ENCODE results near the gene SLC22A13. TPM values are rescaled to one million over a fixed set of nuclear protein-coding genes. Genes with fewer than 3 reads are reported as not detected.

The SLC22A13 gene
- total RNA-seq, 4 donors from 2014 or later, result 0.13 to 0.17 TPM; not detected in 2

DNA sequence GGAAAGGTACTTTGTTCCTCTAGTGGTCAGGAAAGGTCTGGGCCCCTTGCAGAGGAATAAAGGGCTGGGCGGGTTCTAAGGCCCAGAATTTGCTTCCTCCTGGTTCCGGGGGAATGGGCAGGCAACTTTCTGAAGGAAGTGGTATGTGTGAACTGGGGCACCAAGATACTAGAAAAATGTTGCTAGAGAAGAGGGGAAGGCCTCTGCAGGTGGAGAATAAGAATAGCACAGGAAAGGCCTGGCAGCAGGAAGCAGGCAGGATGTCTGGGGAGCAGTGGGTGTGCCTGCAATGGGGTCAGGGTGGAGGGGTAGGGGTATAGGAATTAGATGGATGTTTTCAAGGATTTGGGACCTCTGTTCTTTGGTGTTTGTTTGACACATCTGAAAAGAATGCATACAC lies 2.0 kb downstream of the SLC22A13 start:
- DNase-seq (ENCODE audit: low spot score in 2 of 2), result no peak
- intact Hi-C loops (cut with DNase I; ENCODE audit: low total_unique reads), result no loop called here
- TF ChIP-seq, protein P1, sequence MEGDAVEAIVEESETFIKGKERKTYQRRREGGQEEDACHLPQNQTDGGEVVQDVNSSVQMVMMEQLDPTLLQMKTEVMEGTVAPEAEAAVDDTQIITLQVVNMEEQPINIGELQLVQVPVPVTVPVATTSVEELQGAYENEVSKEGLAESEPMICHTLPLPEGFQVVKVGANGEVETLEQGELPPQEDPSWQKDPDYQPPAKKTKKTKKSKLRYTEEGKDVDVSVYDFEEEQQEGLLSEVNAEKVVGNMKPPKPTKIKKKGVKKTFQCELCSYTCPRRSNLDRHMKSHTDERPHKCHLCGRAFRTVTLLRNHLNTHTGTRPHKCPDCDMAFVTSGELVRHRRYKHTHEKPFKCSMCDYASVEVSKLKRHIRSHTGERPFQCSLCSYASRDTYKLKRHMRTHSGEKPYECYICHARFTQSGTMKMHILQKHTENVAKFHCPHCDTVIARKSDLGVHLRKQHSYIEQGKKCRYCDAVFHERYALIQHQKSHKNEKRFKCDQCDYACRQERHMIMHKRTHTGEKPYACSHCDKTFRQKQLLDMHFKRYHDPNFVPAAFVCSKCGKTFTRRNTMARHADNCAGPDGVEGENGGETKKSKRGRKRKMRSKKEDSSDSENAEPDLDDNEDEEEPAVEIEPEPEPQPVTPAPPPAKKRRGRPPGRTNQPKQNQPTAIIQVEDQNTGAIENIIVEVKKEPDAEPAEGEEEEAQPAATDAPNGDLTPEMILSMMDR (IDR thresholded peaks at IDR 0.05), result no peak
- TF ChIP-seq POLR2A (IDR thresholded peaks at IDR 0.05), result no peak
- H3K4me3 ChIP-seq (ENCODE audit: low read depth, poor library complexity, severe bottlenecking), result no peak overlapping the region
- WGBS, 2 donors, result 80 to 83% methylated on average over 2 of the region's 2 CpGs

DNA sequence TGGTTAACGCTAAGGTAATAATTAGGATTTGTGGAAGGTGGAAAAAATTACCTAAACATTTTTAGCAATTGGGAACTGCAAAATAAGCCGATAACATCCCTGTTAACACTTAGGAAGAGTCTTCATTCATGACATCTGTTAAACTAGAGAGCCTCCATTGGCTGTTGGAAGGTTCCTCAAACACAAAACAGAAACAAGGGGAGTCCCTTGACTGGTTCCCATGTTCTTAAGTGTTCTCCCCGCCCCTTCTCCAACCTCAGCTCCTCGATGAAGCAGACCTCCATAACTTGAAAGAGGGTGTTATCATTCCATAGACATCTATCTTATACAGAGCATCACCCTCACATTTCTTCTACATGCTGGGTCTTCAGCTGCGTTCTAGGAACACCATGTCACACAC lies 2.5 kb downstream of the SLC22A13 start:
- no peak for TF ChIP-seq POLR2A (IDR thresholded peaks at IDR 0.05)
- TF ChIP-seq, protein P1 (IDR thresholded peaks at IDR 0.05), result no peak
- H3K4me3 ChIP-seq (ENCODE audit: low read depth, poor library complexity, severe bottlenecking), result no peak overlapping the region
- no peak for DNase-seq (ENCODE audit: low spot score in 2 of 2)
- WGBS, 2 donors, result 72 to 76% methylated on average over 5 of the region's 5 CpGs
- intact Hi-C loops (cut with DNase I; ENCODE audit: low total_unique reads), result no loop called here

DNA sequence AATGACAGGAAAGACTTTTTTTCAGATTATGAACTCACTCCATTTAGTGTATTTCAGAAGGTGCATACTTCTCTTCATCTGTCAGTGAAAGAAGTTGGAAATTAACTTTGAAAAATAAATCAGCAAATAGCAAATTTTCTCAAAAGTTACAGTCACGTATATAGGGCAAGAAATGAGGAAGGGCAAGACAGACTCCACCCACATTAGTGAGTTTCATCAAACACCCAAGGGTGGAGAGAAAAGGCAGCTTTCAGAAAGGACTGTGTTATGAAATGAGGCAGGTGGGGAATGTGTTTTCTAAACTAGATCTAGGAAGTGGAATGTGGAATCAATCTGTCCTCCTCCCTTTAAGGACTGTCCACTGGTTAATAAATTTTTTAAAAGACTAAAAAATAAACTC lies 2.9 kb downstream of the SLC22A13 start:
- WGBS, 2 donors, result 55% methylated on average over 1 of the region's 1 CpG
- H3K4me3 ChIP-seq (ENCODE audit: low read depth, poor library complexity, severe bottlenecking), result no peak overlapping the region
- DNase-seq (ENCODE audit: low spot score in 2 of 2), result no peak
- TF ChIP-seq, protein P1 (IDR thresholded peaks at IDR 0.05), result no peak
- TF ChIP-seq POLR2A (IDR thresholded peaks at IDR 0.05), result no peak
- intact Hi-C loops (cut with DNase I; ENCODE audit: low total_unique reads), result no loop called here

DNA sequence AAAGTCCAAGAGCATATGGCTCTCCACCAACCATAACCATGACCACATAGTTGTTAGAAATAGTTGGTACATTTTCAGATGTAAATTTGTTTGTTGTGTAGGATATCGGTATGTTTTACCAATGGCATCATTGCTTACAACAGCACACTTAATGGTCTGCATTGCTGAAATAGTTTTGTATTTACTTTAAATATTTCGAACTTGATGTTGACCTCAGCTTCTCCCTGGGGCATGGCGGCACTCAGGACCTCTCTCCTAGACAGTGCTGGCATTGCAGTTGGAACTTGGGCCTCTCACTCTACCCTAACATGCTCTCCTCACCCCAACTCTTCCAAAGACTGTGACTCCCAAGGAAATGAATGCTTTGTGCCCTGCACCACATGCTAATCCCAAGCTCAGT lies 5.0 kb downstream of the SLC22A13 start:
- peak in 1 of 2 donors; percentile 12 for DNase-seq (ENCODE audit: low spot score in 2 of 2)
- H3K4me3 ChIP-seq (ENCODE audit: low read depth, poor library complexity, severe bottlenecking), result no peak overlapping the region
- intact Hi-C loops (cut with DNase I; ENCODE audit: low total_unique reads), result no loop called here
- TF ChIP-seq, protein P1 (IDR thresholded peaks at IDR 0.05), result no peak
- WGBS, 2 donors, result 86 to 90% methylated on average over 3 of the region's 3 CpGs

DNA sequence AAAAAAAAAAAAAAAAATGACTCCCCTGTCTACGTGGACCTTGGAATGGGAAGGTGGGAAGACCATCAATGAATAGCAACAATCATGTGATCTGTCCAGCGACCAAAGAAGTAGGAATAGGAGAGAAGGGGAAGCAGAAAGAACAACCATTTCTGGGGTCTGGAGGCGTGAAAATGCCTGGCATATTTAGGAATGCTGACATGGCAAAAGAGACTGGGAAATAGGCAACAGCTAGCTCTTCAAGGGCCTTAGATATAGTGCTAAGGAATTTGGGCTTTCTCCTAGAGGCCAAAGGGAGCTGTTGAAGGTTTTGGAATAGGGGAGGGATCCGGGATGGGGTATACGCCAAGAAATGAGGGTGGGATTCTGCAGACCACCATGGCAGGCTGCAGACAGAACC lies 5.9 kb downstream of the SLC22A13 start:
- no peak for TF ChIP-seq POLR2A (IDR thresholded peaks at IDR 0.05)
- TF ChIP-seq, protein P1 (IDR thresholded peaks at IDR 0.05), result no peak
- intact Hi-C loops (cut with DNase I; ENCODE audit: low total_unique reads), result no loop called here
- WGBS, 2 donors, result 92 to 94% methylated on average over 5 of the region's 5 CpGs
- no peak overlapping the region for H3K4me3 ChIP-seq (ENCODE audit: low read depth, poor library complexity, severe bottlenecking)
- no peak for DNase-seq (ENCODE audit: low spot score in 2 of 2)

DNA sequence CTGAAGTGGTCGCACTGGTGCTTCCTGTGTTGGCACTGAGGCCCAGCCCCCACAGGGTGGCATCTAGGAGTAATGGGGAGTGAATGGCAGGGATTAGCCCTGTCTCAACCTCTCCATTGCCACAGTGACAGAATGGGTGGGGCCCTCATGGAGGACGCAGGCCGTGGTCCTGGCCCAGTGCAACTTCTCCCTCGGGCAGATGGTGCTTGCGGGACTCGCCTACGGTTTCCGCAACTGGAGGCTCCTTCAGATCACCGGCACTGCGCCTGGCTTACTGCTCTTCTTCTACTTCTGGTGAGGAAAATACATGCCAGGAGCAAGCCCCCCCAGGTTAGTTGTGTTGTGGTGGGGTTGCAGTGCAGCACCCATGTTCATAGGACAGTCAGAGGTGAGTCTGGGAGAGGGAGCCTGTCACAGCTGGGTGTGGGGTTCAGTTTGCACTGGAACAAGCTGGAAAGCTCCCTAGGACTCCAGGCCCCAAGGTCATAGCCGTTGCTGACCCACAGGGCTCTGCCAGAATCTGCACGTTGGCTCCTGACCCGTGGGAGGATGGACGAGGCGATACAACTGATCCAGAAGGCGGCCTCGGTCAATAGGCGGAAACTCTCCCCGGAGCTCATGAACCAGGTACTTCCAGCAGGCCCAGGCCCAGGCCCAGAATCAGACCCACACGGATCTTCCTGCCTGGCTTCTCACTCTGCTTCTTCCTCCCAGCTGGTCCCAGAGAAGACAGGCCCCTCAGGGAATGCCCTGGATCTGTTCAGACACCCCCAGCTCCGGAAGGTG lies 9.4 kb downstream of the SLC22A13 start:
- intact Hi-C loops (cut with DNase I; ENCODE audit: low total_unique reads), result no loop called here
- H3K4me3 ChIP-seq (ENCODE audit: low read depth, poor library complexity, severe bottlenecking), result no peak overlapping the region
- 92 to 94% methylated on average over 20 to 21 of the region's 21 CpGs for WGBS, 2 donors
- TF ChIP-seq POLR2A (IDR thresholded peaks at IDR 0.05), result no peak
- TF ChIP-seq, protein P1 (IDR thresholded peaks at IDR 0.05), result no peak
- DNase-seq (ENCODE audit: low spot score in 2 of 2), result peak in 1 of 2 donors; percentile 77
